ENCODE measurements around the gene RANGRF.
"Not testable (repeated sequence)": the region's sequence is repeated elsewhere in the genome, so short reads cannot be mapped to it uniquely, and the experiment has no call there.

The RANGRF gene

GRCh38 chr17:8288336-8289102 lies at the start of gene RANGRF:
Gene RANGRF (plus strand): TSS chr17:8288670. CDS start chr17:8288789, 119 bp downstream.
- peak within 1 kb of the TSS; percentile 88 for H3K4me3 ChIP-seq (ENCODE audit: low read depth, low read length)
- peak; percentile 83 for DNase-seq (ENCODE audit: low read depth)
- no peak for TF ChIP-seq CTCF (conservative IDR thresholded peaks at IDR 0.05; ENCODE audit: low read depth, low read length)

GRCh38 chr17:8243827-8244226 lies 44.6 kb upstream of the RANGRF start:
- no peak for DNase-seq (ENCODE audit: low read depth)
- TF ChIP-seq CTCF (conservative IDR thresholded peaks at IDR 0.05; ENCODE audit: low read depth, low read length): no peak
- no peak overlapping the region for H3K4me3 ChIP-seq (ENCODE audit: low read depth, low read length)

- TF ChIP-seq CTCF (conservative IDR thresholded peaks at IDR 0.05; ENCODE audit: low read depth, low read length): no peak
Measured at GRCh38 chr17:8244768-8245167, 43.7 kb upstream of the RANGRF start.

GRCh38 chr17:8248751-8249607 lies 39.5 kb upstream of the RANGRF start, which contains the start of gene PFAS:
Gene PFAS (plus strand): TSS chr17:8249289. CDS start chr17:8253938, 4,649 bp downstream.
- peak within 1 kb of the TSS; percentile 94 for H3K4me3 ChIP-seq (ENCODE audit: low read depth, low read length)
- no peak for TF ChIP-seq CTCF (conservative IDR thresholded peaks at IDR 0.05; ENCODE audit: low read depth, low read length)
- DNase-seq (ENCODE audit: low read depth): peak; percentile 92

More at GRCh38 chr17:8244768-8245167, 43.7 kb upstream of the RANGRF start:
- DNase-seq (ENCODE audit: low read depth): no peak
- H3K4me3 ChIP-seq (ENCODE audit: low read depth, low read length): no peak overlapping the region

GRCh38 chr17:8249621-8250500 lies 38.6 kb upstream of the RANGRF start:
- H3K4me3 ChIP-seq (ENCODE audit: low read depth, low read length): peak overlapping the region; percentile 94
- no peak for TF ChIP-seq CTCF (conservative IDR thresholded peaks at IDR 0.05; ENCODE audit: low read depth, low read length)
- peak; percentile 4 for DNase-seq (ENCODE audit: low read depth)

GRCh38 chr17:8251411-8251810 lies 37.1 kb upstream of the RANGRF start:
- not testable (repeated sequence) for DNase-seq (ENCODE audit: low read depth); H3K4me3 ChIP-seq (ENCODE audit: low read depth, low read length)
